DMS153 (cell line): ENCODE measurements around the gene SREBF1.

ENCODE experiments used
- DNase-seq: peaks from one replicate; lab custom pipeline; 2025; lab: John Stamatoyannopoulos, UW

SREBF1 gene

DNA sequence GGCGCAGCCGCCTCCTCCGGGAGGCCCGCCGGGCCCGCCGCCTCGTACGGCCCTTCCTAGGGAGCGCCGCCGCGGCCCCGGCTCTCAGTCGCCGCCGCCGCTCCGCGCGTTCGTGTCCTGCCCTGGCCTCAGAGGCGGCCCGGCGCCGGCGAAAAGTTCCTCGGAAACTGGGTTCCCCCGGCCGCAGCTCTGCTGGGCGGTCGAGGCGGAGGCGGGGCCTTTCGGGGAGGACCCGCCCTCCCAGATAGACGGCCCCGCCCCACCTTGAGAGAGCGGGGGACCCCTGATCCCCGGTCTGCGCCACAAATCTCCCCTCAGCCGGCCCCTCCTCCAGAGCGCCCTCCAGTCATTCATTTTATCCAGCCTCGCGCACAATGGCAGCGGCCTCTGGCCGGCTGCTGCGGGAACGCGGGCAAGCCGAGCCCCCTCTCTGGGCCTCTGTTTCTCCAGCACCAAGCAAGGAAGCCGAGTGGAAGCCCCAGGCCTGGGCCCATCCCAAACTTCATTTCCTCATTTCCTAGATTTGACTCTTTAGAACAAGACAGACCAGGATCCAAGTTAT, at the start of gene SREBF1:
Gene SREBF1 (minus strand): TSS at position 169 of the 562 bp plus-strand sequence. CDS start 169 bp downstream, outside the sequence.
- no peak for DNase-seq

DNA sequence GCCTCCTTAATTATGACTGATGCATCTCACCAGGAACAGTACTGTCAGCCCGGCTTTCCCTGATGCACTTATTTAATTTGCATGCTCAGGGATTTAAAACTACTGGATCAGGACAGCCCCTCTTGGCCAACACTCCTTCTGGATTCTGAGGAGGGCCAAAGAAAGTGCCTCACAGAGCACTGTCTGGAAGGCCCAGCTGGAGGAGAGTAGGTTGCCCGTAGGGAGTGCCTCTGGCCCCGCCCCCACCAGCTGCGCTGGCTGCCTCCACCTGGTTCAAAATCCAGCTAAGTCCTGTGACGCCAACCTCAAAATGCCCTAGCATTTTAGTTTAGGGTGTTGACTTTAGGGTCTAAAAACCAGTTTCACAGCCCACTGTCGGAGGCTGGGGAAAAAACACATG, 49.4 kb upstream of the SREBF1 start:
- no peak for DNase-seq

DNA sequence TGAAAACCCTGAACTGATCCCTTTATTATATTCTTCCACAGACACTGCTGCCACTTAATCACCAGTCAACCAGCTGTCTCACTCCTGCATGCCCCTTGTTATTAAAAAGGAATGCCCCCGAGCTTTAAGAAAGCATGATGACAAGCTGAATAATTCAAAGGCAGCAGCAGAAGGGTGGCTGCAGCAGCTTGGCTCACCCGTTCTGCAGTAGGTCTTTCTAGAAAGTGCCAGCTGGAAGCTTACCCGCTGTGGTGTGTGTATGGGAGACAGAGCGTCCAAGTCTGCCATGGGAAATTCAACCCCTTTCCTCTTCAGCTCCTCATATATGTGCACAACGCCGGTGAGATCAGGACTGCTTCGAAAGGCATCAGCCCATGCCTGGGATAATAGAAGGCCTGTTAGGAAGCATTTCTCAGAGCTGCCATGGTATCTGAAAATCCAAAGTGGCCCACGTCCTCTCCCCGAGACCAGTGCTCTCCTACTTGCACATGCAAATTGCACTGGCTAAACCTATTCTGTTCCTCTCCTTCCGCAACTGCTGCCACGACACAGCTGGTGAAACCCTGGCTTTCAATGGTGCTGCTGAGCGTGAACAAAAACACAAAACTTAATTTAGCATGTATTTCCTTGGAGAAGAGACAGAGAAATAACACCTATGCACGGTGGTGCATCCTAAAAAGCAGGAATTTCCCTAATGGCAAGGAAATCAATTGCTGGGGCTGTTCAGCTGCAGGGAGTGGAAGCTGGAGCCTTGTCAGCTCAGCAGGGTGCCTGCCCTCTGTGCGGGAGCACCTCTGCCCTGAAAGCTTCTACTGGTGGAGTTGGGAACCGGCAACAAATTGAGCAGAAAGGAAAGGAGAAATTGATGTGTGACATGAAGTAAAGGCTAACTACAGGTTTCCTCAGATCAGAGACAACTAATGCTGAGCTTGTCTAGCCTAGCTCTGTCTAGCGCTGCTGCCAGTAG, 47.9 kb upstream of the SREBF1 start:
- no peak for DNase-seq

DNA sequence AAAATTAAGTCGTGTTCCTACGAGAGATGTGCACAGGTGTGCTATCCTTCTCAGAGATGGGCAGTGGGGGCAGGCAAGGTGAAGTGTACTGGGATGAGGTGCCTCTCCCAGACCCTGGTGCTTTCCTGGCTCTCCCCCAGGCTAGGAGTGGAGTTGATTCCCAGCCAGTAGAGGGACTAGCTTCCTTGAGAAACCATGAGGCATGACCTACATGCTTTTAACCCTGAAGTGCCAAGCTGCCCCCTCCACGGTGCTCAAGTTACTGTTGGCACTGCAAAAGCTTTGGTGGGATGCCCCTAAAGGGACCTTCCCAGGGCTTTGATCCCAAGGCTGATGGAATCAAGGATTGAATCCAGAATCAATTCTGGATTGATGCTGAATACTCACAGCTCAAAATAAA, 47.0 kb upstream of the SREBF1 start:
- no peak for DNase-seq

DNA sequence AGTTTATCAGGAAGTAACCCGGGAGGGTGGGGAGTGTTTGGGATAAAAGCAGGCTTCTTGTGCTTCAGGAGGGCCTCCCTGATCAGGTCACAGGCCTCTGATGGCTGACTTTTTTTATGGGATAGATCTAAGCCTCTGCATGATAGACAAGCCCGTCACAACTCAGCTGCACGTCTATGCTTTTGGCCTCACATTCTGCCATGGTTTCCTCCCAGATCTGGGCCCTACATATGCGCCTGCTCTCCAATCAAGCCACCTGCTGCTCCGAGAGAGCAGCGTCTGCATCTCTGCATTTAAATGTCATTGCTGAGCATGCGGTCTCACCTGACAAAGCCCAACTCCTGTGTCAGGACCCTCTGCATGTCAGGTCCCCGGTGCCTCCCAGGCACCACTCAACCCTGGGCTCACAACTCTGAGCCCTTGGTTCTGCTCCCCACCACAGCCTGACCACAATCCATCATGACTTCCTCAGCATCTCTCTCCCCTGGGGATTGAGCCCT, 45.3 kb upstream of the SREBF1 start:
- DNase-seq: no peak

DNA sequence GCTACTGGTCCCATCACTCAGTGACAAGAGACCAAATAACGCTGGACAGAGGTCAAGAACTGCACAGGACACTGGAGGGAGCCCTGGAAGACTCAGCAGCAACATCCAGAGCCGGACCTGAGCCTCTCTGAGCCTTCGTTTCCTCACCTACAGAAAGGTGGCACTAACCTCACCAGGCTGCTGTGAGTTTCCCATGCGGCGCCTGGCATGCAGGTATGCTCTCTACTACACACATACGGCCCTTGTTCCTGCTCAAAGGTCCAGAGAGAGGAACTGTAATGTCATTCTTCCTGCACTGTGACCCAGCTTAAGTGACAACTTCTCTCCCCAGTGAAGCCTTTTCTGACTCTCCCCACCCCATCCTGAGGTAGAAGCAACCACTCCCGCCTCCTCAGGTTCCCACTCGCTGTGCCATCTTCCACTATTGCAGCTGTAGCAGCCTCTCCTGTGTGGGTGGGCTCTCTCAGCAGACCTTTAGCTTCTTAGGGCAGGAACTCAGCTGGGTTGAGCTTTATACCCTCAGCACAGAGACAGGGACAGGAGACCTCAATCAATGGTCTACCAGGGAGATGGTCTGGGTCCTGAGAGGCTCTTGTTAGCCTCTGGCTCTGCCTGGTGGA, 43.9 kb upstream of the SREBF1 start:
- DNase-seq: no peak

DNA sequence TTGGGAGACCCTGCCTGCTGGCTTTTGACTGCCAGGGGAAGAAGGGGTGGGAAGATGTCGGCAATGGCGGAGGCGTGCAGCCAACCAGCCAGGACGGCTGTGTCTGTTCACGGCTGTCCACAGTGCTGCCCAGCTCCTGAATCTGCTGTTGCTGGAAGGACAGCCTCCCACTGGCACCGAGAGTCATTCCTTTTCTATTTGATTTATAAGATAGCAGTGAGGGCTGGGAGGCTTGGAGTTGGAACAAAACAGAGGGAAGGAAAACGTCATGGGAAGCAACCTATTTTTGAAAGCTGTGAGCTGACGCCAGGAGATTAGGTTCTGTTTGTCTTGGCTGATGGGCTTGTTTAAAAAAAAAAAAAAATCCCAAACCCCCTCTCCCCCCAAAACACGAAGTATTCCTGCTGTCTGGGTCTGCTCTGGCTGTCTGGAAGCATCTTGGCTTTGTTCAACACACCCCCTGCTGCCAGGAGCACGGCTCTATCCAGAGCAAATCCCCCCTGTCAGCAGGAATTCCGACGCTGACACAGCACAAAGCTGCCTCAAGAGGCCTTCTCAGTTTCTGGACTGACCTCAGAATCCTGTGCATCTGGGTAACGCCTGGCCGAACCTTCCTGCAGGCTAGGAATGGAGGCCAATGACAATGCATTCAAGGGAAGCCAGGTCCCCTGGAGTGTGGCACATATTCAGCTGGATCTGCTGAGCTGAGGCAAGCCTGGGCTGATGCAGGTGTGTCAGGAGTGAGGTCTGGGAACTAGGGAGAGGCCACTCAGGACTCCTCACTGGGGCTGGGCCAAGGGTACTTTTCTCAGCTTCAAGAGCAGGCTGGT, 41.0 kb upstream of the SREBF1 start:
- no peak for DNase-seq

DNA sequence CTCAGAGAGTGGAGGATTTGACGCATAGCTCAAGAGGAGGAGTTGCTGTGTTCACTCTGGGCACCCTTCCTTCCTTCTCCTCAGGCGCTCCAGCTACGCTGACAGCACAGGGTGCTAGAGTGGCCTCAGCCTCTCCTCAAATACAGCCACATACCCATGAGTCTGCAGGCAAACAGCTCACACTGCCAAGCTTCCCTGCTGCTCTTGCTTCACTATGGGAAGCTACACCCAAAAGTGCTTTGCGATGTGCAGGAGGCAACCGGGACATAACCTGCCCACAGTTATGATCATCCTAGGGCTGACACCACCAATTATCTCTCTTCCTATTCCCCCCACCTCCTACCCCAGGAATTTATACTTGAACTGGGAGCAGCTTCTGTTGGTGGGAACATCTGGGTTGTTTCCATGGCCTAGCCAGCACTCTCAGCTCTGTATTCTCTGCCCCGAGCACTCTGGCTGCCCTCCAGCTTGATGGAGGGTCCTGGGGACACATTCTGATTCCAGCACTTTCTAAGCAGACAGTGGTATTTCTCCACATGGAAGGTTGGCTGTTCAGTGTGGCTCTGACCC, 40.3 kb upstream of the SREBF1 start:
- DNase-seq: no peak

DNA sequence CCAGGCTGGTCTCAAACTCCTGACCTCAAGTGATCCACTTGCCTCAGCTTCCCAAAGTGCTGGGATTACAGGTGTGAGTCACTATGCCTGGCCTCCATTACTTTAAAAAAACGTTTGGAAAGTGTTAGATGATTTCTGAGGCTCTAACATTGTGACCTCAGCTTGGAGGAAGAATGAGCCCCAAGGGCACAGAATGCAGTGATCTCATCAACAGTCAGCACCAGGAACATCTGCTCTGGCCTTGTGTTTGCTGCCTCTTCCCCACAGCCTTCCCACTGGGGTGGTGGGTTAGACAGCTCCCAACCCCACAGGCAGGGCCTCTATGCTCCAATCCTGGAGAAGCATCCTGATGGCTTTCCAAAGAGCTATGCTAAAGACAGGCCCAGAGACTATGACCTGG, 37.7 kb upstream of the SREBF1 start:
- no peak for DNase-seq

DNA sequence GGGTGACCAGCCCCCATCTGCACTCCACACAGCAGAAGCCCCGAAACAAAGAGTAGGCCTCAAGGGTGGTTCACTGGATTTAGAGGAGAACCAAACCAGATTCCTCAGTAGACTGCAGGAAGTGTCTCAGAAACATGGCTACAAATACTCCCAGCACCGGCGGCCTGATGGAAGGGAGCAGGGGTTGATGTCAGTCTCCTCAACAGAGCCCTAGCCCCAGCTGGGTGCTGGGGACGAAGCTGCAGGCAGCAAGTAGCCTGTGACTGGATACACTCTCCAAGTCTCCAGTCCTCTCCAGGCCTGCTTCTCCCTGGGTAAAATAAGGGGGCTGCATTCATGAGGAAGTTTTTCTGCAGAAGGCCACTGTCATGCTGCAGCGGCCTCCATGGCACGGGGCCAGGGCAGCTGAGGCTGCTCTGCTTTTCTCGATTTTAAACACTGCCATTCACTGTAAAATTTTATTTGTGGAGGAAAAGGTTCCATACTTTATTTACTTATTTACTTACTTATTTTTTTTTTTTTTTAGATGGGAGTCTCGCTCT, 36.7 kb upstream of the SREBF1 start:
- no peak for DNase-seq

DNA sequence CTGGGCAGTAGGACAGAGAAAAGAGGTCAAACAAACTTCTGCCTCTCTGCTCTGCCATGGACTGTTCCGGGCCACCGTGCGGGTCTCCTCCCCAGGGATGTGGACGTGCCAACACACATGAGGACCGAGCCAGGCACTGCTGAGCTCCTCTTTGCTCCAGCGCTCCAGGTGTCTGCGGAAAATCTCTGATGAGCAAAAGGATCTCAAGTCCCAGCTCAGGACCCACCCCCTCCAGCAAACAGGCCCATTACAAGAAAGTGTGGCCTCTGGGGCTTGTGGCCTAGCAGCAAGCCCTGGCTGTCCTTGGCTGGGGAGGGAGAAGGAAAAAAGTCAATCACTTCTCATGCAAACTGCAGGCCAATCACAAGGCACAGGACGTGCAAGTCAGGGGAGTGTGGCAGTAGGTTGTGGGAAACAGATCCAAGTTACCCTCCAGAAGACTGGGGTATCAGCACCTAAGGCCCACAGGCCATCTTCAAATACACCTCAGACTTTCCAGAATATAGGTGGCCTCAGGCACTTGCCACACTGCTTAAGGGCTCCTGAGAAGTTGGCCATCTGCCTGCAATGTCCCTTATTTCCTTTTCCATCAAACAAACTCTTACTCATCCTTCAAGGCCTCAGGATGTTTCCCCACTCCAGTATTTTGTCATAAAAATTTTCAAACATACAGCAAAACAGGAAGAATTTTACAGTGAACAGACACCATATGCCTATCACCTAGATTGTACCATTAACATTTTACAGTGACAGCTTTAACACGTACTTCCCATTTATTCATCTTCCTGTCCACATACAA, 36.0 kb upstream of the SREBF1 start:
- no peak for DNase-seq

DNA sequence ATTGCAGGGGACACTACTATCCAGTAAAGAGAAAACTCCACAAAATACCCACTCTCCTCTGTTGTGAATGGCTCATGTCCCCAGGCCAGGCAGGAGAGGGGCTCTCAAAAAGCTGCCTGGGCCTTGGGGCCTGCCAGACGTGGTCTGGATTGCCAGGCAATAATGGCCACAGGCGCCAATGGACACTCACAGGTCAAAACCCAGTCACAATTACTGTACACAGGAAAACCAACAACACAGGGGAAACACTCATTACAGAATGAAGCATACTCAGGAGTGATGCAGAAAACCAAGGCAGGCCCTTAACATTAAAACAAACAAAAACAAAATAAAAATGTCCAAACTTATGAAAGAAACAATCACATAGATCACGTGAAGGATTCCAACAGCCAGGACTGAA, 35.1 kb upstream of the SREBF1 start:
- DNase-seq: no peak

DNA sequence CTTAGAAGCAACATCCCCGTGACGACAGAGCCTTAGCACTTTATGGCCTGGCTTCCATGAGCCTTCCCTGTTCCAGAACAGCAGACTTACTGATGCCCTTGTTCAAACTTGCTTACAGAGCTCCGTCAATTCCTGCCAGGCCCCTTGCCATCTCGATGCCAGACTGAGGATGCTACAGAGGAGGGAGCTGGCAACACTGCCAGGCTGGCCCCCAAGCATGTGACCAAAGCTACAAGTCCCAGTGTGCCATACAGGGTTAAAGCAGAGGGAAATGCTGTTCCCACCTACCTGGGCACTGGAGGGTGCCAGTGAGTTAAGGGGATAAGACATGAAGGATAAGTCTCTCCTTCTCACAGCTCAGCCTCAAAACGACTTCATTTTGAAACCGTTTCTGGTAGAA, 33.5 kb upstream of the SREBF1 start:
- no peak for DNase-seq

DNA sequence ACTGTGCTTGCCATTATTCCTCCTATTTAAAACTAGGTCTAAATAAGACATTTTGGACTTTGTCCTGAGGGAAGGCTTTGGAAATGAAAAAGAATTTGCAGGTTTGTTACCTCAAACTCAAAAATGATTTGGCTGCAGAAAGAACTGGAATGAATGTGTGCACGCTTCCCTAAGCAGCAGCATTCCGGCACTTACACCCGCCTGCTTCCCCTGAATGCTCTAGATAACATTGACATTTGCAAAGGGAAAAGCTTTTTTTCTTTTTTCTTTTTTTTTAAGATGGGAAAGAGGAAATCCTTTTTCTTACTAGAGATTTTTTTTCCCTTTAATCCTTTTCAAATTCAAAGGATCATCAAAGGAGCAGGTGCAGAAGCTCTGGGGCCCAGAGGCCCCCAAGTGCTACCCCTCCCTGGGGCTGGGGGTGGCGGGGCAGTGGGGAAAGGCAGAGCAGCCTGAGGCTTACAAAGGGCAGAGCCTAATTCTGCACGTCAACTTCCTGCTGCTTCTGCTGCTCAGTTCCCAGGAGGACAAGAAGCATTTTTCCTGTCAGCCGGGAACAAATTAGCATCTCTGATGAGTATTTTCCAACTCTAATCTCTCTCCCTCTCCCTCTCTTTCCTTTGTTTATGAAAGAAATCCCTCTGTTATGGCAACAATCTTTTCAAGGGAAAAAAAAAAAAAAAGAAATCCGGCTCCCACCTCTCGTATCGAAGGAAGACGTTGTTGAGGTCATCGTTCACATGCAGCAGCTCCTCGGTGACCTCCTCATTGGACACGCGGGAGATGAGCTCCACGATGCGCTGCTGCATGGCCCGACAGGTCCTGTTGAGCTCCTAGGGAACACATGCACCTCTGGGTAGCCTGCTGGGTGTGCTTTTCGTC, 32.1 kb upstream of the SREBF1 start:
- no peak for DNase-seq

DNA sequence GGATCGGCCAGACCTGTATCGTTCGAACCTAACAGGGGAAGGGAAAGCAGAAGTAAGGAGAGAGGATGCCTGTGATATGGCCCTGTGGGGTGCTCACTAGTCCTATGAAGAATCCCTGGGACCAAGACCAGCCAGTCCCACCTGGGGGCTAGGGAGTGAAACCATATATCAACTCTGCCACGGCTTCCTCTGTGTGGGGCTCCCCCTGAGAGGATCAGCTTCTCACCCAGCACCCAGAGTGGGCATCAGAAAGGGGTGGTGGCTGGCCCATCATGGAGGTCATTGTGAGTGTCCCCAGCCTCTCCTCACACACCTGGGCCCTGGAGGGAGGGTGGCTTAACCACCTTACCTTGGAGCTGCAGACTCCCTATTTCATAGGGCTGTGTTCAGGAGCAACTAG, 30.1 kb upstream of the SREBF1 start:
- DNase-seq: no peak

DNA sequence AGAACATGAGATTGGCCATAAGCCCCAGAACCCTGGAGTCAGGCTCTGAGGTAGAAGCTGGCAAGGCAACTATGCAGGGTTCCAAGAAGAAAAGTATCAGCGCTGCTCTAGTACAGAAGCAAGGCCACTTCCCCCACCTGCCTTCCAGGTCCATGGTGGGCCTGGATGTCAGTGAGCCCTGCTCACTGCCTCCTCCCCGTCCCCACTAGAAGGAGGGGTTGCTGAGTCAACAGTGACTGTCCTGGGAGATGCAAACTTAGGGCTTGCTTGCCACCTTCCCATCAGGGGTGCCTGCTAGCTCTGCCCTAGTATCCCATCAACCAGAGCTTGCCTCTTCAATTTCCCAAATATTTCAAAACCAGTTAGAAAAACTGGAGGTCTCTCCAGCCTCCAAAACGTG, 29.6 kb upstream of the SREBF1 start:
- DNase-seq: no peak

DNA sequence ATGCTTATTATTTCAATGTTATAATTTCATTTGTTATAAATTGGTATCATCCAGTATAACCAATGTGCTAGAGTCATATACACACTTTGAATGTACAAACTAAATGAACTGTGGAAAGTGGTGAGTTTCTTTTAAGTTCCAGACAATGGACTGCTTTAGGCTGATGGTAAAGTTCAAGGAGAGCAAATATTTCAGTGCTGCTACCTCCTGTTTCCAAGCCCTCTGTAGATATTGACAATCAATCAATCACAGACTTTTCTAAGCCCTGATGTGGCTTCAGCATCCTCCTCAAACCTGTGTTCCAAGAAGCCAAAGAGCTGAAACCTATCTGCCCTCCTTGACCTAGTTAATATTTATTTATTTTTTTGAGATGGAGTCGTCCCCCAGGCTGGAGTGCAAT, 28.2 kb upstream of the SREBF1 start:
- DNase-seq: no peak

DNA sequence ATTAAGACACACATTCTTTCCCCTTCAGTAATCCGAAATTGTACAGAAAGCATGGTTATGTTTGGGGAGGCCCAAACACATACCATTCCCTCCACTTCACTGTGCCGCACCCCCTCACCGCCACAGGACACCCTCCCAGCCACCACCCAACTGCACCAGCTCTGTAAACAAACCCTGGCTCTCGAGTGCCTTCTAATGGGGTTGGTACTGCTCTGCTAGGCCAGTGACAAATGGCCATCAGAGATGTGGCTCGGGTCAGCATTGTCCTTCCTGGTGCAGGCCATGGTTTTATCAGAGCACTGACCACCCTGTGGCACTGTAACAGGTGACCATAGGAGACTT, 24.0 kb upstream of the SREBF1 start:
- DNase-seq: no peak

DNA sequence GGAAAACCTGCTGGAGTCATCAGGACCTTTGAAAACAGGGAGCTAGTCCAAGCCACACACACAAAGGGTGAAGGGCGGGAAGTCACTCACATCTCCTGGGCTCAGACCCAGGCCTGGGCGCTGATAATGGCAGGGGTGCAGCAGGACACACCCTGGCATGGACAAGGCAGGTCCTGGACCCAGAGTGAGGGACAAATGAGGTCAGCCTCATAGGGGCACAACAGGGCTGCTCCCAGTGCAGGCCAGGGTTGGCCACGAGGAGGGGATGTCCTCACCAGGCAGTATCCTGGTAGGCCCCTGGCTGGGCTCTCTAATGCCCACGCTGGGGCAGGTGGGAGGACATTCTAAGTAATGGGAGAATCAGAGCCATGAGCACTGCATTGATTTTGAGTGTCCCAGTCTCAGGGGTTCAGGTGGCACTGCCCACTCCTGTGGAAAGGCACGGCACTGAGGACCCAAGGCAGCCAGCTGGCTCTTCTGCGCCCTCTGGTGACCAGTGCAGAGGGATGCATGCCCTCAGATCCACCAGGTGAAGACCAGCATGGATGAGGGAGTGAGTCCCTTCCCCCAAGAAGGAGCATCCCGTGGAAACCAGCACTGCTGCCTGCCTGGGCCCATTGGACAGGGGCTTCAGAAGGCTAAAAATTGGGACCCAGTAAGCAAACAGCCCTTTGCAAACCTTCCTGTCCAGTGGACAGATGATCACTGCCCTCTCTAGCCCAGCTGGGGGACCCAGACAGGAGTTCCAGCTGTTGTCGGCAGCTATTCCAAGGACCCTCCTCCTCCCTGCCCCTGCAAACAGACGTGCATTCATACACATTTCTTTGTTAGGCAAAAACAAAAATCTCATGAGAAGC, 23.4 kb upstream of the SREBF1 start:
- peak; percentile 34 for DNase-seq
